Liver (tissue), 9 donors: ENCODE results near the gene TBX19. TPM values are rescaled to one million over a fixed set of nuclear protein-coding genes. Genes with fewer than 3 reads are reported as not detected.

Experiments
- DNase-seq: peaks from one replicate; pipeline ENCODE4 v3.0.0-alpha.2; 2017; ENCODE audit warnings: low spot score
- H3K27ac ChIP-seq, 2 donors: one replicate each; pipeline ENCODE4 v1.7.0; 2013; ENCODE audit warnings: inconsistent platforms in 2 of 2, low read length in 2 of 2, control low read depth in 1 of 2, low read depth in 1 of 2, mild to moderate bottlenecking in 1 of 2
- H3K27me3 ChIP-seq, 4 donors: one replicate each; pipeline versions ENCODE4 v1.6.1 to v1.7.0; 2013; ENCODE audit warnings: low read length in 3 of 4, inconsistent platforms in 1 of 4, mild to moderate bottlenecking in 1 of 4, moderate library complexity in 1 of 4; ENCODE audit not compliant: control insufficient read depth in 4 of 4, insufficient read depth in 4 of 4
- H3K36me3 ChIP-seq, 4 donors: one replicate each; pipeline versions ENCODE4 v1.6.1 to v1.7.0; 2013; ENCODE audit warnings: low read length in 3 of 4, mild to moderate bottlenecking in 3 of 4, low read depth in 1 of 4, moderate library complexity in 1 of 4; ENCODE audit not compliant: control insufficient read depth in 4 of 4, insufficient read depth in 3 of 4
- H3K4me1 ChIP-seq, 4 donors: one replicate each; pipeline versions ENCODE4 v1.6.1 to v1.7.0; 2013; ENCODE audit warnings: low read length in 3 of 4, mild to moderate bottlenecking in 3 of 4, moderate library complexity in 1 of 4; ENCODE audit not compliant: control insufficient read depth in 4 of 4, insufficient read depth in 4 of 4
- H3K4me3 ChIP-seq, 3 donors: one replicate each; pipeline versions ENCODE4 v1.6.1 to v1.7.0; 2013; ENCODE audit warnings: low read length in 3 of 3, control low read depth in 1 of 3, low read depth in 1 of 3, mild to moderate bottlenecking in 1 of 3
- H3K9ac ChIP-seq, 2 donors: one replicate each; pipeline ENCODE4 v1.7.0; 2013; ENCODE audit warnings: low read length in 2 of 2, mild to moderate bottlenecking in 2 of 2, moderate library complexity in 2 of 2, control low read depth in 1 of 2, low read depth in 1 of 2
- H3K9me3 ChIP-seq, 4 donors: one replicate each; pipeline versions ENCODE4 v1.6.1 to v1.7.0; 2013; ENCODE audit warnings: low read length in 3 of 4; ENCODE audit not compliant: control insufficient read depth in 4 of 4
- ATF3 ChIP-seq: IDR thresholded peaks from 2 replicates; pipeline ENCODE4 v1.6.1; 2016; ENCODE audit warnings: antibody characterized with exemption
- EGR1 ChIP-seq, 2 donors: IDR thresholded peaks; 2 replicates each; pipeline ENCODE4 v1.6.1; 2016 to 2018; ENCODE audit warnings: antibody characterized with exemption in 2 of 2, low read depth in 2 of 2
- FOXA1 ChIP-seq: IDR thresholded peaks from 2 replicates; pipeline ENCODE4 v1.6.1; 2016; ENCODE audit warnings: antibody characterized with exemption
- FOXA2 ChIP-seq: IDR thresholded peaks from 2 replicates; pipeline ENCODE4 v1.6.1; 2016; ENCODE audit warnings: antibody characterized with exemption
- GABPA ChIP-seq, 2 donors: IDR thresholded peaks in 1 of 2; conservative IDR thresholded peaks in 1 of 2; 2 replicates each; pipeline ENCODE4 v1.6.1; 2016; ENCODE audit warnings: antibody characterized with exemption in 2 of 2, mild to moderate bottlenecking in 1 of 2, moderate library complexity in 1 of 2
- HNF4A ChIP-seq, 2 donors: conservative IDR thresholded peaks; 2 replicates each; pipeline ENCODE4 v1.6.1; 2016; ENCODE audit warnings: antibody characterized with exemption in 2 of 2, mild to moderate bottlenecking in 2 of 2
- HNF4G ChIP-seq: IDR thresholded peaks from 2 replicates; pipeline ENCODE4 v1.6.1; 2016; ENCODE audit warnings: antibody characterized with exemption
- JUND ChIP-seq, 2 donors: IDR thresholded peaks; 2 replicates each; pipeline ENCODE4 v1.6.1; 2016; ENCODE audit warnings: antibody characterized with exemption in 2 of 2
- MAX ChIP-seq: IDR thresholded peaks from 2 replicates; pipeline ENCODE4 v1.6.1; 2016; ENCODE audit warnings: antibody characterized with exemption
- NR2F2 ChIP-seq: IDR thresholded peaks from 2 replicates; pipeline ENCODE4 v1.6.1; 2016; ENCODE audit warnings: antibody characterized with exemption
- RAD21 ChIP-seq, 2 donors: IDR thresholded peaks; 2 replicates each; pipeline ENCODE4 v1.6.1; 2016; ENCODE audit warnings: antibody characterized with exemption in 2 of 2, mild to moderate bottlenecking in 2 of 2
- REST ChIP-seq: IDR thresholded peaks from 2 replicates; pipeline ENCODE4 v1.6.1; 2016; ENCODE audit warnings: antibody characterized with exemption, mild to moderate bottlenecking
- SP1 ChIP-seq: IDR thresholded peaks from 2 replicates; pipeline ENCODE4 v1.6.1; 2018; ENCODE audit warnings: antibody characterized with exemption, mild to moderate bottlenecking
- TAF1 ChIP-seq: conservative IDR thresholded peaks from 2 replicates; pipeline ENCODE4 v1.6.1; 2016; ENCODE audit warnings: antibody characterized with exemption, mild to moderate bottlenecking
- YY1 ChIP-seq: IDR thresholded peaks from 2 replicates; pipeline ENCODE4 v1.6.1; 2016; ENCODE audit warnings: antibody characterized with exemption, mild to moderate bottlenecking
- ZBTB33 ChIP-seq: IDR thresholded peaks from 2 replicates; pipeline ENCODE4 v1.6.1; 2016; ENCODE audit warnings: antibody characterized with exemption
- WGBS: extraction: QIAGEN DNeasy Blood & Tissue Kit; methylation state at CpG from one replicate; pipeline ENCODE4 v1.1.7; 2013; 5-methylcytosine and 5-hydroxymethylcytosine counted together
- polyA plus RNA-seq, 2 donors: library from polyadenylated mRNA; stranded (reverse) in 1 of 2; unstranded in 1 of 2; fragments of 200-250 nt in 1 of 2; fragments of >200 nt in 1 of 2; fragmentation: Nextera tagmentation in 1 of 2; extraction: Ambion mirVana in 1 of 2; gene quantifications; one replicate each; pipeline versions ENCODE4 v1.2.1 to v1.2.3, GENCODE V29; 2013 to 2015
- total RNA-seq, 2 donors: library from RNA; depleted of rRNA; stranded (reverse); fragments of >200 nt; gene quantifications; one replicate each; pipeline ENCODE4 v1.2.3, GENCODE V29; 2014
- TF ChIP-seq, protein P1 (sequence below): fragments of 150-350 bp; IDR thresholded peaks from 2 replicates; pipeline ENCODE4 v1.5.1; 2017; ENCODE audit warnings: improper control_type of control experiment, low read depth, low read length; ENCODE audit not compliant: missing input control
- donor health status: healthy.
- donor health status: healthy.
- donor health status: healthy.
- donor health status: healthy.
- donor health status: healthy.

The TBX19 gene
- under 1 TPM; 0.33 to 0.92 TPM for total RNA-seq
- under 1 TPM; 0.20 to 0.42 TPM for polyA plus RNA-seq

DNA sequence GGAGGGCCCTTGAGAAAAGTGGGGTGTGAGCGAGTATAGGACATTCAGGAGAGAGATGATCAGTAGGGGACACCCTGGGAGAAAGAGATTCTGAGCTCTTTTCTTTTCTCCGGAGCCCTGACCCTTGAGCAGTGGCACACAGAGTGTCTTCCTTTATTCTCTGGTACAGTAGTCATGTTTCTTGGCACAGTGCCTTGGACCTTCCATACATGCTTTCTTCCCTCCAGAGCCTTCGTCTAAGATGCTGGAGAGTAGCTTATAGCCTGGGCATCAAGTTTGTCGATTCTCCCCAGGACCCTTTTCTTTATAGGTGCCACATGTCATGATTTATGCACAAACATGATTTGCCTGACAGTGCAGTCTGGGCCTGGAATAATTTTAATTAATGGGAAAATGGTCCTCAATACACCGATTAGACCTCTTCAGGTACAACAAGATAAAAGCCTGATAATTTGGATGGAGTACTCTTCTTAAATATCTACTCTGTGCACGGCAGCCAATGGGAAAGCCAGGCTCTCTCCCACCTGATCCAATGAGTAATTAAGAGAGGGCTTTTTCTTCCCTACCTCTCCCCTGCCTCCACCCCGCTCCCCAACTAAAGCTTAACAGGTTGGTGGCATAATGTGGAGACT is at the start of gene TBX19:
TSS of gene TBX19 (plus strand) at position 582 of the 632 bp plus-strand sequence. CDS start 214 bp downstream, outside the sequence.
- no peak for TF ChIP-seq JUND (IDR thresholded peaks at IDR 0.05)
- no peak for TF ChIP-seq HNF4A (conservative IDR thresholded peaks at IDR 0.05)
- TF ChIP-seq NR2F2, result no peak
- no peak for TF ChIP-seq HNF4G
- no peak for TF ChIP-seq TAF1
- no peak for TF ChIP-seq EGR1 (IDR thresholded peaks at IDR 0.05; ENCODE audit: low read depth in 2 of 2)
- TF ChIP-seq YY1, result no peak
- no peak for TF ChIP-seq GABPA (IDR thresholded peaks at IDR 0.05 in 1 of 2, conservative IDR thresholded peaks at IDR 0.05 in 1 of 2)
- TF ChIP-seq FOXA1, result no peak
- TF ChIP-seq ZBTB33, result no peak
- no peak for TF ChIP-seq REST
- no peak for TF ChIP-seq ATF3
- TF ChIP-seq FOXA2, result no peak
- TF ChIP-seq RAD21 (IDR thresholded peaks at IDR 0.05), result no peak
- TF ChIP-seq SP1, result no peak
- TF ChIP-seq MAX, result no peak
- Histone ChIP-seq H3K9me3 (no peaks in the 10 kb centered on the region), H3K9ac (no peak within 1 kb of the TSS), H3K36me3 (no peaks in the 10 kb centered on the region), H3K4me1 (no peaks in the 10 kb centered on the region), H3K27ac (no peak within 1 kb of the TSS), H3K27me3 (no peaks in the 10 kb centered on the region), H3K4me3 (no peak within 1 kb of the TSS)
- 94% methylated on average over 7 of the region's 7 CpGs for WGBS
- no peak for DNase-seq

DNA sequence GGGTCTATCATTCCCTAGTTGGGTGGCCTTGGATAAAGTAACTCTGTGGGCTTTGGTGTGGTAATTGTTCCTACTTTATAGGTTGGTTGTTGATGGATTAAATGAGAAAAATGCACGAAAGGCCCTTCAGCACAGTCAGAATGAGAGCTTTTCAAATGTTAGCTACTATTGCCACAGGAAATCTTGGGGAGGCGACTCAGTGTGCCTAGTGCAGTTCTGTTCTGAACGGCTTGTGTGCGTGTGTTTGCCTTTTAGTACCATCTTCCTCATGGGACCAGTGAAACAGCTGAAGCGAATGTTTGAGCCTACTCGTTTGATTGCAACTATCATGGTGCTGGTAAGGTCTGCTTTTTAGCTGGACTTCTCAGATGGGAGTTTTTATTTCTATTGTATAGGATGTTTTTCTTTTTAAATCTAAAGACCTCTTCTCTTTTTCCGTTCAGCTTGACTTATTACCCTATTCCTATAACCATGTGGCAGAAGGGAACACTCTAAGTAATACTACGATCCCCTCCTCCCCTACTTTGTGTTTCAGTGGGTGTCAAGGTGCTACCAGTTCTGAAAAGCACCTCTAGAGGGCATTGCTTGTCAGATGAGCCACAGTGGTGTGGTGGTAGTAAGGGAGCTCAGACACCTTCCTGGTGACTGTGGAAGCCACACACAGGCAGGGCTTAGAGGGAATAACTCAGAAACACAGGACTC is 45.7 kb upstream of the TBX19 start:
- no peak for DNase-seq
- Histone ChIP-seq H3K4me3 (no peak overlapping the region), H3K27ac (peak overlapping the region; percentile 63 to 84), H3K9ac (no peak overlapping the region), H3K27me3 (no peaks in the 10 kb centered on the region), H3K36me3 (peaks cover 0 to 28% (median 22%) of the 10 kb centered on the region in 4 donors), H3K9me3 (no peaks in the 10 kb centered on the region), H3K4me1 (peaks cover 11 to 50% (median 40%) of the 10 kb centered on the region in 4 donors)
- TF ChIP-seq EGR1 (IDR thresholded peaks at IDR 0.05; ENCODE audit: low read depth in 2 of 2) (no peak), ZBTB33 (no peak), RAD21 (IDR thresholded peaks at IDR 0.05) (peak; percentile 62 to 75), FOXA1 (no peak), JUND (IDR thresholded peaks at IDR 0.05) (no peak), NR2F2 (no peak), MAX (no peak), HNF4G (no peak), HNF4A (conservative IDR thresholded peaks at IDR 0.05) (no peak), GABPA (IDR thresholded peaks at IDR 0.05 in 1 of 2, conservative IDR thresholded peaks at IDR 0.05 in 1 of 2) (no peak), YY1 (no peak)
- TF ChIP-seq, protein P1, sequence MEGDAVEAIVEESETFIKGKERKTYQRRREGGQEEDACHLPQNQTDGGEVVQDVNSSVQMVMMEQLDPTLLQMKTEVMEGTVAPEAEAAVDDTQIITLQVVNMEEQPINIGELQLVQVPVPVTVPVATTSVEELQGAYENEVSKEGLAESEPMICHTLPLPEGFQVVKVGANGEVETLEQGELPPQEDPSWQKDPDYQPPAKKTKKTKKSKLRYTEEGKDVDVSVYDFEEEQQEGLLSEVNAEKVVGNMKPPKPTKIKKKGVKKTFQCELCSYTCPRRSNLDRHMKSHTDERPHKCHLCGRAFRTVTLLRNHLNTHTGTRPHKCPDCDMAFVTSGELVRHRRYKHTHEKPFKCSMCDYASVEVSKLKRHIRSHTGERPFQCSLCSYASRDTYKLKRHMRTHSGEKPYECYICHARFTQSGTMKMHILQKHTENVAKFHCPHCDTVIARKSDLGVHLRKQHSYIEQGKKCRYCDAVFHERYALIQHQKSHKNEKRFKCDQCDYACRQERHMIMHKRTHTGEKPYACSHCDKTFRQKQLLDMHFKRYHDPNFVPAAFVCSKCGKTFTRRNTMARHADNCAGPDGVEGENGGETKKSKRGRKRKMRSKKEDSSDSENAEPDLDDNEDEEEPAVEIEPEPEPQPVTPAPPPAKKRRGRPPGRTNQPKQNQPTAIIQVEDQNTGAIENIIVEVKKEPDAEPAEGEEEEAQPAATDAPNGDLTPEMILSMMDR, result peak; percentile 51
- WGBS, result 92% methylated on average over 8 of the region's 8 CpGs
